Small intestine (tissue), 7 donors: Measurements from ENCODE around the gene PXYLP1. TPM values are rescaled to one million over a fixed set of nuclear protein-coding genes. Genes with fewer than 3 reads are reported as not detected.
"Not testable (repeated sequence)": the region's sequence is repeated elsewhere in the genome, so short reads cannot be mapped to it uniquely, and the experiment has no call there.

Experiments
- DNase-seq, 2 donors: peaks; one replicate each; pipeline versions ENCODE4 v3.0.0 to v3.0.0-alpha.2; 2013
- FAIRE-seq: peaks from 2 replicates; lab custom pipeline; 2012; peaks lifted over from hg19 to GRCh38; lab: Jason Lieb, UNC
- H3K27ac ChIP-seq, 3 donors: one replicate each; pipeline ENCODE4 v1.5.1; 2013; ENCODE audit warnings: low read length in 2 of 3, mild to moderate bottlenecking in 2 of 3, control low read depth in 1 of 3, inconsistent platforms in 1 of 3, low read depth in 1 of 3, moderate library complexity in 1 of 3
- H3K27me3 ChIP-seq, 3 donors: one replicate each; pipeline ENCODE4 v1.6.1; 2013; ENCODE audit warnings: low read length in 3 of 3, inconsistent platforms in 1 of 3; ENCODE audit not compliant: control insufficient read depth in 3 of 3, insufficient read depth in 3 of 3
- H3K36me3 ChIP-seq, 3 donors: one replicate each; pipeline ENCODE4 v1.6.1; 2013; ENCODE audit warnings: low read length in 3 of 3, inconsistent platforms in 1 of 3, low read depth in 1 of 3, mild to moderate bottlenecking in 1 of 3, moderate library complexity in 1 of 3; ENCODE audit not compliant: control insufficient read depth in 3 of 3, insufficient read depth in 2 of 3
- H3K4me1 ChIP-seq, 3 donors: one replicate each; pipeline ENCODE4 v1.6.1; 2013; ENCODE audit warnings: low read length in 2 of 3, inconsistent platforms in 1 of 3, low read depth in 1 of 3, mild to moderate bottlenecking in 1 of 3, moderate library complexity in 1 of 3; ENCODE audit not compliant: control insufficient read depth in 3 of 3, insufficient read depth in 2 of 3
- H3K4me3 ChIP-seq, 3 donors: one replicate each; pipeline ENCODE4 v1.5.1; 2013; ENCODE audit warnings: low read length in 3 of 3, control low read depth in 1 of 3, inconsistent platforms in 1 of 3, low read depth in 1 of 3, mild to moderate bottlenecking in 1 of 3, moderate library complexity in 1 of 3
- H3K9me3 ChIP-seq, 2 donors: one replicate each; pipeline ENCODE4 v1.6.1; 2013; ENCODE audit warnings: low read depth in 1 of 2, low read length in 1 of 2; ENCODE audit not compliant: control insufficient read depth in 2 of 2, insufficient read depth in 1 of 2
- WGBS, 3 donors: extraction: QIAGEN DNeasy Blood & Tissue Kit; methylation state at CpG; one replicate each; pipeline ENCODE4 v1.1.7; 2013; 5-methylcytosine and 5-hydroxymethylcytosine counted together
- polyA plus RNA-seq, 4 donors: library from polyadenylated mRNA; stranded (reverse) in 3 of 4; unstranded in 1 of 4; fragments of 200-250 nt in 3 of 4; fragments of 120-200 nt in 1 of 4; gene quantifications; one replicate each; pipeline versions ENCODE4 v1.2.1 to v1.2.3, GENCODE V29; 2013
- donor health status: healthy with polysubstance abuse.
- donor health status: control.
- donor health status: control.
- donor health status: Bipolar disorder and iron deficiency.
- donor health status: healthy.

Gene PXYLP1
- polyA plus RNA-seq, 4 donors: 2.2 to 20.5 (median 5.0) TPM

- no peaks in the 10 kb centered on the region for H3K27me3 ChIP-seq
- peak overlapping the region in 1 of 3 donors; percentile 77 for H3K4me3 ChIP-seq
- peak overlapping the region in 2 of 3 donors; percentile 74 to 77 for H3K27ac ChIP-seq
- WGBS, 3 donors: 89 to 90% (median 90%) methylated on average over 16 of the region's 16 CpGs
- H3K4me1 ChIP-seq: peaks cover 3 to 13% (median 6%) of the 10 kb centered on the region in 3 donors
- no peaks in the 10 kb centered on the region for H3K9me3 ChIP-seq
- H3K36me3 ChIP-seq: peaks cover 0 to 2% (median 0%) of the 10 kb centered on the region in 3 donors
- no peak for DNase-seq
- no peak for FAIRE-seq
Measured at GRCh38 chr3:141312354-141313092, 80.9 kb downstream of the PXYLP1 start.

- Histone ChIP-seq H3K4me3 (no peak overlapping the region), H3K9me3 (peaks cover 0 to 4% of the 10 kb centered on the region in 2 donors), H3K36me3 (peaks cover 0 to 2% (median 0%) of the 10 kb centered on the region in 3 donors), H3K27me3 (no peaks in the 10 kb centered on the region), H3K4me1 (peaks cover 3 to 13% (median 6%) of the 10 kb centered on the region in 3 donors), H3K27ac (no peak overlapping the region)
- 95 to 97% (median 96%) methylated on average over 10 of the region's 10 CpGs for WGBS, 3 donors
- no peak for DNase-seq
- FAIRE-seq: no peak
Measured at GRCh38 chr3:141313093-141313683, 81.6 kb downstream of the PXYLP1 start.

GRCh38 chr3:141314415-141314814 is 82.8 kb downstream of the PXYLP1 start:
- H3K4me3 ChIP-seq, H3K9me3 ChIP-seq, DNase-seq, H3K27ac ChIP-seq, H3K36me3 ChIP-seq, FAIRE-seq, H3K27me3 ChIP-seq: not testable (repeated sequence)
- WGBS, 3 donors: 90 to 94% (median 94%) methylated on average over 4 of the region's 4 CpGs
- peaks cover 3 to 13% (median 6%) of the 10 kb centered on the region in 3 donors for H3K4me1 ChIP-seq

GRCh38 chr3:141316851-141317250 is 85.2 kb downstream of the PXYLP1 start:
- Histone ChIP-seq H3K27me3 (no peaks in the 10 kb centered on the region), H3K27ac (no peak overlapping the region), H3K9me3 (peaks cover 0 to 15% of the 10 kb centered on the region in 2 donors), H3K4me3 (no peak overlapping the region), H3K4me1 (peaks cover 0 to 18% (median 9%) of the 10 kb centered on the region in 3 donors), H3K36me3 (peaks cover 0 to 2% (median 0%) of the 10 kb centered on the region in 3 donors)
- no peak for FAIRE-seq
- WGBS, 3 donors: 91 to 94% (median 94%) methylated on average over 1 of the region's 1 CpG
- DNase-seq: no peak

- Histone ChIP-seq H3K36me3 (no peaks in the 10 kb centered on the region), H3K27ac (no peak overlapping the region), H3K9me3 (peaks cover 0 to 15% of the 10 kb centered on the region in 2 donors), H3K4me1 (peaks cover 2 to 26% (median 3%) of the 10 kb centered on the region in 3 donors), H3K4me3 (no peak overlapping the region), H3K27me3 (no peaks in the 10 kb centered on the region)
- DNase-seq (no peak), FAIRE-seq (no peak)
Measured at GRCh38 chr3:141320399-141321108, 88.9 kb downstream of the PXYLP1 start.

- Histone ChIP-seq H3K4me1 (peaks cover 2 to 26% (median 3%) of the 10 kb centered on the region in 3 donors), H3K36me3 (no peaks in the 10 kb centered on the region), H3K9me3 (peaks cover 0 to 15% of the 10 kb centered on the region in 2 donors), H3K4me3 (no peak overlapping the region), H3K27me3 (no peaks in the 10 kb centered on the region), H3K27ac (no peak overlapping the region)
- 79 to 86% (median 84%) methylated on average over 1 of the region's 1 CpG for WGBS, 3 donors
- FAIRE-seq (no peak), DNase-seq (no peak)
Measured at GRCh38 chr3:141321109-141321497, 89.5 kb downstream of the PXYLP1 start.

- FAIRE-seq (no peak), DNase-seq (peak; percentile 45 to 65)
- Histone ChIP-seq H3K36me3 (peaks cover 0 to 12% (median 0%) of the 10 kb centered on the region in 3 donors), H3K4me3 (peak overlapping the region in 2 of 3 donors; percentile 28 to 54), H3K27ac (peak overlapping the region in 2 of 3 donors; percentile 43 to 91), H3K9me3 (peaks cover 0 to 7% of the 10 kb centered on the region in 2 donors), H3K4me1 (peaks cover 3 to 51% (median 13%) of the 10 kb centered on the region in 3 donors), H3K27me3 (no peaks in the 10 kb centered on the region)
- WGBS, 3 donors: 14 to 49% (median 30%) methylated on average over 4 of the region's 4 CpGs
Measured at GRCh38 chr3:141323936-141324704, 92.5 kb downstream of the PXYLP1 start.
